HG03460 (cell line): ENCODE results near the gene PDZD7.

Experiments
- ATAC-seq: cut with Tn5 transposase; IDR thresholded peaks from one replicate; pipeline ENCODE4 v1.9.1; 2021; ENCODE audit not compliant: unreplicated experiment

The PDZD7 gene

GRCh38 chr10:101020427-101021075, 10.4 kb downstream of the PDZD7 start:
- ATAC-seq, result no peak

DNA sequence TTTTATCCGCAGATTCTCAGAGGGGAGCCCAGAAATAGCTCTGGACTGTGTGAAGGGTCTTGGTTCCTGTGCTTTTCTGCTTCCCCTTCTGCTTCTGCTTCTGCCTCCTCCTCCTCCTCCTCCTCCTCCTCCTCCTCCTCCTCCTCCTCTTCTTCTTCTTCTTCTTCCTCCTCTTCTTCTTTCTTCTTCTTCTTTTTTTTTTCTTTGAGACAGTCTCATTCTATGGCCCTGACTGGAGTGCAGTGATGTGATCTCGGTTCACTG, 11.6 kb downstream of the PDZD7 start:
- no peak for ATAC-seq

- no peak for ATAC-seq
Observed at GRCh38 chr10:101018600-101019439, 12.1 kb downstream of the PDZD7 start.

DNA sequence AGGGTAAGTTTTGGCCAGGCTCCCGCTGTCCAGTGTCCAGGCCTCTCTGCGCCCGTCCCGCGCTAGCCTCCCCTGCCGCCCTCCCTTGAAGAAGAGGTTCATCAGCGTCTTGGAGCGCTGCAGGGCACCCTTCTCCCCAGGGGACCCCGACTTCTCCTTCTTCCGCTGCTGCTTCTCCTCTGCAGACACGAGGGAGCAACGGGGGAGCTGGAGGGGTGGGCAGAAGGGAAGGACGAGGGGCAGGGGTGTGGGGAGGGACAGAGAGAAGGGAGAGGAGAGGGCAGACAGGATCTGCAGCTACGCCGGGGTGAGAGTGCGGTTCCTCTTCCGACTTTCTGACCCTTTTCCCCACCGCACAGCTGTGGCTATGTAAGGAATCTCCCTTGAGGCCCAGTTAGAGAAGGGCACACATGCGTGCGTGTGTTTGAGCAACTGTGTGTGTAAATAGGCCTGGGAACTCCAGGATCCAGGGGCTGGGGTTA, 12.8 kb downstream of the PDZD7 start:
- ATAC-seq, result no peak

DNA sequence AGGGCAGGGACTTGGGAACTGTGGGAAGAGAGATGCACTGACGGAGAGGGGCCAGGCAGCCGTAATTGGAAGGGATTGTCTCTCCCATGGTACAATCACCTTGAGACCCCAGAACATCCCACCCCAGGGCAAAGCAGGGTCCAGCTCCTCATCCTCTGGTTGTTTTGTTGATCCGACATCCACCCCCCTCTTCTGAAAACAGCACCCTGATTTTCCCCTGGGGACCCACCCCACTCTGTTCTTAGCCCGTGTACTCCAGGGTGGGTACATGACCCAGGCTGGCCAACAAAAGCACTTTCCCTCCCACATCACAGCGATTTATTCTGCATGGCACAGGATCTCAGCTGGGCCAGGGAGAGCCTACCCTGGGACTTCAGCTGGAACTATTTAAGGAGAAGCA, 14.1 kb downstream of the PDZD7 start:
- no peak for ATAC-seq

- ATAC-seq, result no peak
Observed at GRCh38 chr10:101015582-101015973, 15.4 kb downstream of the PDZD7 start.

DNA sequence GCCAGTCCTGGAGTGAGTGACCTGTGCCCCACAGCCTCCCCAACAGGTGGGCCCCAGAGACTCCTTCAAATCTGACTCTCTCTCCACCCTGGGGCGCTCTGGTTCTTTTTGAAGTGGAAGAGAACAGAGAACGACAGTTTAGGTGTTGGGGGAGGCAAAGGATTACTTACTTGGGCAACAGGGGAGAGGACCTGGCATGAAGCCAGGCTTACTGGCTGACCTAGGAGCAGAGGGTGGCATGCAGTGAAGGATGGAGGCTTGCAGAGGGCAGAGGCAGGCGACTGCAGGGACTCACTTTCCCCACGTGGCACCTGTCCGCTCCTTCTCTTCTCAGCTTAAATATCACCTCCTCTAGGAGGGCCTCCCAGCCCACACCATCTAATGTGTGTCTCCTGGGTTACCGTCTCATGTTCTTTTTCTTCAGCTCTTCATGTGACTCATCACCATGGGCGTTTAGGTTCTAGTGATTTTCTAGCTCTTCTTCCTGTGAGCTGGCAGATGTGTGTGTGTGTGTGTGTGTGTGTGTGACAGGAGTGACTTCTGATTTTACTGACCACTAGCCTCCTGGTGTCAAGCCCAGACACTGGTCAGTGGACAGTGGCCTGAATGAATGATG, 15.9 kb downstream of the PDZD7 start:
- no peak for ATAC-seq

DNA sequence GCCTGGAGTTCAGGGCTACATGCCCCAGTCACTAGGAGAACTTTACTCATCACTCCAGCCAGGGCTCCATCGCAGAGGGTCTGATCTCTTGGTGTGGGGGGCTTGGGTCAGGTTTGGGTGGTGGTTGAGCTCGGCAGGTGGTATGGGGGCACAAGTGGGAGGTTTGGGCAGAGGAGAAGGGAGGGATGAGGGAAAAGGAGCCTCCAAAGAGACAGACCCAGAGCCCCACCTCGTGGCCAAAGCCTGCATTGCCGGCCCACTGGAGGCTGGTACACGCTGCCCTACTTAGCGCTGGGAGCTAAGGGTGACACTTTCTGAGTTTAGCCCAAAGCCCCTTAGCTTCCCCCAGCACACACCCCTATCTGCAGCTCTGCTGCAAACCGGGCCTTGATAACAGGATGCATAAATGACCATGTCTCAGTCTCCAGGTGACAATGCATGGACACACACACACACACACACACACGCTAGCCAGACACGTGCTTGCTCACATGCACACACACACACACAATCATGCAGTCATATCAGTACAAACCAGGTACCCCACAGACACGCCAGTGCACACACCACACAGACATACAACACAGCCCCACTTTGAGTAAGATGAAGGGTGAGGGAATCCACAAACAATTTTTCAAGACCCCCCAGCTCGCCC, 16.6 kb downstream of the PDZD7 start:
- no peak for ATAC-seq

- no peak for ATAC-seq
Observed at GRCh38 chr10:101013365-101013825, 17.5 kb downstream of the PDZD7 start.

DNA sequence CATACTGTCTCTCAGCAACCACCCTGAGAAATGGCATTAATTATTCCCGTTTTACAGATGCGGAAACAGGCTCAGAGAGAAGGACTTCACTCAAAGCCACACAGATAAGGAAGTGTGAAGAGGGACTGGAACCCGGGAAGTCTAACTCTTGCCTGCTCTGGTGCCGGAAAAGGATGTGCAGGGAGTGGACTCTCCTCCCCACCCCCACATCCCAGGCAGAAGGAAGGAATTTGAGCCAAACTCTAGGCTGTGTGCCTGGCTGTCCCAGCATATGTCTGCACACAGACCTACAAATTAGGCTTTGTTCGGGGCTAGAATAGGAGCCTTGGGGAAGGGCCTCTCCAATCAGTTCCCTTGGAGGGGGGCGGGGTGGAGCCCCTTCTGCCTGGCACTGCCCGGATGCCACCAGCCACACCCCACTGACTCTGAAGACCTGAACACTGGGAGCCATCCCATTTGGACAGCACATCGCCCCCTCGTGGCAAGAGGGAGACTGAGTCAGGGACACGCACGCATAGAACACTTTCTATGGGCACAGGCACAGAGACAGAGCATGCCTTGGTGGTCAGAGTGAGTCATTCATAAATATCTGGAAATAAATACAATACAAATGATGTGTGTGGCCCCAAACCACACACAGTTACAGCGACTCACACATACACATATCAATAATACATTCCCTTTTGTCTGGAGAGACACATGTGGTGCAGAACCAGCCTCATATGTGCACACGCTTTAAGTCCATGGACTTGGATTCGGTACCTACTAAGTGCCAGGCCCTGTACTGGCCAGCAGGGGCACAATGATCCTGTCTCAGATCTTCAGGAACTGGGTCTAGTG, 18.2 kb downstream of the PDZD7 start:
- ATAC-seq, result peak; percentile 80

- ATAC-seq, result no peak
Observed at GRCh38 chr10:101011517-101012423, 19.2 kb downstream of the PDZD7 start.

GRCh38 chr10:101010329-101010728, 20.6 kb downstream of the PDZD7 start:
- no peak for ATAC-seq

GRCh38 chr10:101008823-101009423, 22.0 kb downstream of the PDZD7 start:
- ATAC-seq, result no peak

GRCh38 chr10:101007915-101008822, 22.8 kb downstream of the PDZD7 start:
- no peak for ATAC-seq

GRCh38 chr10:101007099-101007711, 23.7 kb downstream of the PDZD7 start:
- no peak for ATAC-seq

GRCh38 chr10:101006593-101007098, 24.3 kb downstream of the PDZD7 start:
- no peak for ATAC-seq

DNA sequence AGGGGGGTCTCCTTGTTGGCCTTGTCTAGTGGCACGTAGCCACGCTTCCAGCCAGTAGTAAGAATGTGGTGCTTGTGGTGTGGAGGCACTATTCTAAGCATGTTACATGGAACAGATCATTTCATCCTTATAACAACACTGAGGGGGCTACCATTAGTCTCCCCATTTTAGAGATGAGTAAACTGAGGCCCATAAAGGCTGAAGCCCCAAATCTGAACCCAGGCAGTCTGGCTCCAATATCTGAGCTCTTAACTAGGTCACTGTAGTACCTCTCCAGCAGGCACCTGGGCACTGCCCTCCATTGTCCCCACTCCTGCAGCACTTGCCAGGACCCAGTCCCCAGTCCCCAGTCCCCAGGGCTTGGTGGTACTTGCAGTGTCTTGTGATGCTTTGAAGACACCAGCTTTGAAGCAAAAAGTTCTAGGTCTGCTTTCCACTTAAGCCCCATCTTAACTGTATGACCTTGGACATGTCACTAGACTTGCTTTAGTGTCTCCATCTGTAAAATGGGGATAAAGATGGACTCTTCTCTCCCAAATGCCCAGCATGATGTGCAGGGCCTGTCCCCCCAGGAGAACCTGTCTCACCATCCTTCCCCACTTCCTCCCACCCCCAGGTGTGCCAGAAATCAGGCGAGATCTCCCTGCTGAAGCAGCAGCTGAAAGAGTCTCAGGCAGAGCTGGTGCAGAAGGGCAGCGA, 24.9 kb downstream of the PDZD7 start:
- ATAC-seq, result no peak
